HG03097 (cell line): ENCODE data around the gene CAPN9.

Experiments used
- ATAC-seq: cut with Tn5 transposase; IDR thresholded peaks from one replicate; pipeline ENCODE4 v1.9.1; 2021; ENCODE audit not compliant: unreplicated experiment, low FRiP score

Gene CAPN9

GRCh38 chr1:230744382-230744781 lies 2.8 kb upstream of the CAPN9 start:
- ATAC-seq = no peak

- ATAC-seq = no peak
Measured at GRCh38 chr1:230745071-230745470, 2.1 kb upstream of the CAPN9 start.

- ATAC-seq = no peak
Measured at GRCh38 chr1:230746617-230747016, 571 bp upstream of the CAPN9 start.

- ATAC-seq = no peak
Measured at GRCh38 chr1:230747890-230748800, 957 bp downstream of the CAPN9 start.

GRCh38 chr1:230749150-230749549 lies 2.0 kb downstream of the CAPN9 start:
- no peak for ATAC-seq

GRCh38 chr1:230749635-230750034 lies 2.4 kb downstream of the CAPN9 start:
- no peak for ATAC-seq

GRCh38 chr1:230750576-230750975 lies 3.4 kb downstream of the CAPN9 start:
- ATAC-seq = no peak

GRCh38 chr1:230750986-230751625 lies 3.9 kb downstream of the CAPN9 start:
- no peak for ATAC-seq

GRCh38 chr1:230752407-230752806 lies 5.2 kb downstream of the CAPN9 start:
- no peak for ATAC-seq

GRCh38 chr1:230753191-230753585 lies 6.0 kb downstream of the CAPN9 start:
- ATAC-seq = no peak

GRCh38 chr1:230753586-230754251 lies 6.5 kb downstream of the CAPN9 start:
- no peak for ATAC-seq

- no peak for ATAC-seq
Measured at GRCh38 chr1:230754796-230755195, 7.6 kb downstream of the CAPN9 start.

- ATAC-seq = no peak
Measured at GRCh38 chr1:230757856-230758708, 10.9 kb downstream of the CAPN9 start.

- ATAC-seq = no peak
Measured at GRCh38 chr1:230758709-230759368, 11.7 kb downstream of the CAPN9 start.

GRCh38 chr1:230759369-230760065 lies 12.3 kb downstream of the CAPN9 start:
- ATAC-seq = no peak

- ATAC-seq = no peak
Measured at GRCh38 chr1:230760360-230760827, 13.2 kb downstream of the CAPN9 start.

GRCh38 chr1:230761443-230762167 lies 14.4 kb downstream of the CAPN9 start:
- ATAC-seq = no peak

GRCh38 chr1:230763927-230764591 lies 16.9 kb downstream of the CAPN9 start:
- no peak for ATAC-seq
